Measurements from ENCODE around the gene TEX35. TPM values are rescaled to one million over a fixed set of nuclear protein-coding genes. Genes with fewer than 3 reads are reported as not detected.

TEX35 gene
- not detected in 2 replicates for total RNA-seq

DNA sequence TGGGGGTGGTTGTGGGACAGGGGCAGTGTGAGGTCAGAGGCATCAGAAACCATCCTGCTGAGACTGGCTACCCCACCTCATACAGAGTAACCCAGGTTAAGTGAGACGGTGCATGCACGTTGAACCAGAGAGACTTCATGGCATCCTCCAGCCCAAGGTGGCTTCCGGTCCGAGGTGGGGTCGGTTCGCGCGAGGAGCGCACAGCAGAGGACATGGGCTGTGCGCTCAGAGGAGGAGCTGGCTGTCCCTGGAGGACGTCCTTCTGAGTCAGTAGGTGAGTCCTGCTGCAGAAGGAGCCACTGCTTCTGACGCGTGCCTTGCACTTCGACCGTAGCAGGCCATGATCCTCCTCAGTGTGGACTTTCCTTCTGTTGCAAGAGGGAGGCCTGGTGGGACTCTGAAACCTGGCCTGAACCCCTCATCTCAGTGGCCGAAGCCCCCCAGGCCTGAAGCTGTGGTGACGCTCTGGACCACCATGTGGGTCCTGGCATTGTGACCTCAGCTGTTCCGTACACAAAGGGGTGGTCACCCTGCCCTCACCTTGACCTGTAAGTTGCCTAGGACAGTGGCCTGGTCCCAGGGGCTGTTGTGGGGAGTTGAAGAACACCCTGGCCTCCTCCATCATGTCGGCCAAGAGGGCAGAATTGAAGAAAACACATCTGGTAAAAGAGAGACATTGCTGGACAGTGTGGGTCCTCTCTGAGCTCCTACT lies at the start of gene TEX35:
TSS of gene TEX35 (plus strand) at position 544 of the 712 bp plus-strand sequence. CDS start at position 624, 80 bp downstream.
- Mint-ChIP-seq H3K4me3 (no peak within 1 kb of the TSS), H3K27ac (no peak within 1 kb of the TSS)
- intact Hi-C loops (cut with micrococcal nuclease): no loop called here

DNA sequence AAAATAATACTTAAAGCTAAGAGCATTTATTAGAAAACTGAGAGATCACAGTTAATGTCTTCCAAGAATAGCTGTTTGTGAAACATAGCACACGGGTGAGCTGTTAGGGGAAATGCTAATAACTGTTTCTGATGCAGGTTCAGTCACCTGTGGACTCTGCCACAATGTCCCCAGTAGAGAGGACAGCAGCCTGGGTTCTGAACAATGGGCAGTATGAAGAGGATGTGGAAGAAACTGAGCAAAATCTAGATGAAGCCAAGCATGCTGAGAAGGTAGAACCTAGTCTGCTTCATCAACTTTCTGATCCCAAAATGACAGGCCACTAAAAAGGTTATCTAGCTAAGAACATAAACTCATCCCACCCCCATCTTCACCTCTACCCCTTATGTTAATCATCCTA lies 48.8 kb upstream of the TEX35 start:
- intact Hi-C loops (cut with micrococcal nuclease): no loop called here
- H3K4me3 Mint-ChIP-seq: no peak overlapping the region
- H3K4me1 Mint-ChIP-seq: no peaks in the 10 kb centered on the region
- H3K9me3 Mint-ChIP-seq: no peaks in the 10 kb centered on the region
- H3K27ac Mint-ChIP-seq: no peak overlapping the region
- peaks cover 3% of the 10 kb centered on the region for H3K27me3 Mint-ChIP-seq
- no peak for DNase-seq
- H3K36me3 Mint-ChIP-seq (ENCODE audit: low read depth): no peaks in the 10 kb centered on the region

More for the DNA sequence above, at the start of gene TEX35:
- no peaks in the 10 kb centered on the region for H3K4me1 Mint-ChIP-seq
- DNase-seq: no peak
- H3K27me3 Mint-ChIP-seq: no peaks in the 10 kb centered on the region
- H3K9me3 Mint-ChIP-seq: no peaks in the 10 kb centered on the region
- no peaks in the 10 kb centered on the region for H3K36me3 Mint-ChIP-seq (ENCODE audit: low read depth)

DNA sequence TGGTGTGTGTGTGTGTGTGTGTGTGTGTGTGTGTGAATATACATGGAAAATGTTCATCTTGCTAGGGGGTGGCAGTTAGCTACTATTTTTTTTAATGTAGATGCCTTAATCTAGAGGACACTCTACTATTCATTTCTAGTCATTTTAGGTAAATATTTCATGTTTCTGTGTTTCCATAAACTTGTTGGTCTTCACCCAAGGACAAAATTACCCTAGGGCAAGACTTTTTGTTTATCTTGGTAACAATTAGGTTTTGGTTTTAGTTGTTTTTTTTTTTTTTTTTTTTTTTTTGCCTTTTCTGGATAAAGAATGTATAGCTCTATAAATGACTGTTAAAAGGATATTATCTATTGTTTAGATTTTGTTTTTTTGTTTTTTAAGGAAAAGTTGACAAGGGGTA lies 48.3 kb upstream of the TEX35 start:
- Mint-ChIP-seq H3K36me3 (ENCODE audit: low read depth) (no peaks in the 10 kb centered on the region), H3K4me3 (no peak overlapping the region), H3K27me3 (peaks cover 3% of the 10 kb centered on the region), H3K9me3 (no peaks in the 10 kb centered on the region), H3K4me1 (no peaks in the 10 kb centered on the region), H3K27ac (no peak overlapping the region)
- intact Hi-C loops (cut with micrococcal nuclease): no loop called here
- DNase-seq: no peak

DNA sequence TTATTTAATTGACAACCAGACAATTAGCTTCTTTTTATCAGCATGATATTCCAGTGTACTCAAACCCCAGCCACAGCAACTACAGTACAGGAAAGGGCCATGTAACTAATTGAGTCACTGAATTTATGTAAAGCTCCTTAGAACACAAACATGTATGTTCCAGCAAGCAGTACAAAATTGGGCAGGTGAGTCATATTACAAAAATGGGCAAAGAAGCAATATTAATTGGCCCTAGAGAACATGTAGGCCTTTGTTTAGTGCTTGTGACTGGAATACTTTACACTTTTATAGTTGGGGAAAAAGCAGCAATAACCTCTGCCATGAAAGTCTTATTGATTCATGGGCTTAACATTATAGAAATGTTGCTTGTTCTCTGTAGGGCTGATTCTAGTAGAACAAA lies 47.9 kb upstream of the TEX35 start:
- H3K4me3 Mint-ChIP-seq: no peak overlapping the region
- H3K9me3 Mint-ChIP-seq: no peaks in the 10 kb centered on the region
- no peaks in the 10 kb centered on the region for H3K36me3 Mint-ChIP-seq (ENCODE audit: low read depth)
- no peak overlapping the region for H3K27ac Mint-ChIP-seq
- intact Hi-C loops (cut with micrococcal nuclease): no loop called here
- H3K27me3 Mint-ChIP-seq: peaks cover 3% of the 10 kb centered on the region
- H3K4me1 Mint-ChIP-seq: no peaks in the 10 kb centered on the region
- no peak for DNase-seq

DNA sequence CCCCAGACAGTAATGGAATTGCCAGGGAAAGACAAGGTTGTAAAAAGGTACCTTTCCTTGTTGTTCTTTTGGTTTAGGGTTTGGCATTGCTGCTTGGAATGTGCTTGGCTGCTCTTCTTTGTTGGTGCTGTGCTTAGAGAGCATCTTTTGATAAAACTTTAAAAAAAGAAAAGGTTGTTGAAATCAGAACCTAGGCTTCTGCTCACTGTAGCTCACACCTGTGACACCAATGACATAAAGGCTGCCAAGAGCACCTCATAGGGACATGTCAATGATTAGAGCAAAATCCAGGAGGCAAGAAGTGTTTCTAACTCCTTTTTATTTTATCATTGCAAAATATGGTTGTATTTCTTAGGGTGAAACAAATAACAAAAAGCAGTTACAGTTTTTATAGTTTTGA lies 45.1 kb upstream of the TEX35 start:
- H3K36me3 Mint-ChIP-seq (ENCODE audit: low read depth): no peaks in the 10 kb centered on the region
- no peaks in the 10 kb centered on the region for H3K4me1 Mint-ChIP-seq
- intact Hi-C loops (cut with micrococcal nuclease): no loop called here
- no peak for DNase-seq
- no peak overlapping the region for H3K4me3 Mint-ChIP-seq
- H3K9me3 Mint-ChIP-seq: no peaks in the 10 kb centered on the region
- H3K27me3 Mint-ChIP-seq: peaks cover 7% of the 10 kb centered on the region
- H3K27ac Mint-ChIP-seq: no peak overlapping the region

DNA sequence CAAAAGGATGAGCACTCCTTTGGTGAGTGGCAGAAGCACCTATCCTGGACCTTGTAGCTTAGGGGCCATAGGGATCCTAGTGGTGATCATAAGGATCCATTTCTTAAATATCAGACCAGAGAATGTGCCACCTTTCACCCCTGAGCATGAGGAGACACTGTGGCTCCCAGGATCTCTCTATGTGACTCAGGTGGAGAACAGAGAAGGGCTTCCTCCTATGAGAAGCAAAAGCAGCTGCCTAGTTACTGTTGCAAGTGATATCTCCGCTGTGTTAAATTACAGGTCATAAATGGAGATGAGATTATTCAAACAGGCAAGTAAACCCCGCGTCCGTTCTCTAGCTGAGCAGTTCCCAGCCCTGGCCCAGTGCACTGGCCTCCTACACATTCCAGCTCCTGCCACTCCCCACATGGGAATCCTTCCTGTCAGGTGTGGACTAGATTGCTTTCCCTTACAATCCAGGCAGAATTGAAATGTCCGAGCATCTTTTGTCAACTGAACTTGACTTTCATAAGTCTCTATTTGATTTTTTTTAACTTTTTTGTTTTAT lies 42.4 kb upstream of the TEX35 start:
- Mint-ChIP-seq H3K4me1 (no peaks in the 10 kb centered on the region), H3K27me3 (peaks cover 8% of the 10 kb centered on the region), H3K36me3 (ENCODE audit: low read depth) (no peaks in the 10 kb centered on the region), H3K9me3 (no peaks in the 10 kb centered on the region), H3K4me3 (no peak overlapping the region), H3K27ac (no peak overlapping the region)
- intact Hi-C loops (cut with micrococcal nuclease): no loop called here
- DNase-seq: no peak

DNA sequence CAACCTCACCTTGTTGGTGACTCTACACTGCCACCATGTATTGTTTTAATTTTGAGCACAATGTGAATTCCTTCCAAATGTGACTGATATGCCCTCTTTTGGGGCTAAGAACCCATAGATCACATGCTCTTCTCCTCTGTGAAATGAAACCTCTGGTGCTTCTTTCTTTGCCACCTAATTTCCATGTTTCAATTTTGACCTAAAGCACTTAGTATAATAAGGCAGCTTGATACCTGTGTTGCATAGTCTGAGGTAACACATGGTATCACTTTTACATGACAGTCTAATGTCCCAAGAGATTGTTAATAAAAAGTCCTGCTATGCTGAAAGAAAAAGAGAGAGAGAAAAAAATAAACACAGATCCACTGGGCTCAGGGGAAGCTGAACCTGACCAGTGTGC lies 40.4 kb upstream of the TEX35 start:
- intact Hi-C loops (cut with micrococcal nuclease): no loop called here
- Mint-ChIP-seq H3K27me3 (peaks cover 11% of the 10 kb centered on the region), H3K36me3 (ENCODE audit: low read depth) (no peaks in the 10 kb centered on the region), H3K27ac (no peak overlapping the region), H3K4me1 (no peaks in the 10 kb centered on the region), H3K9me3 (no peaks in the 10 kb centered on the region), H3K4me3 (no peak overlapping the region)
- DNase-seq: no peak

DNA sequence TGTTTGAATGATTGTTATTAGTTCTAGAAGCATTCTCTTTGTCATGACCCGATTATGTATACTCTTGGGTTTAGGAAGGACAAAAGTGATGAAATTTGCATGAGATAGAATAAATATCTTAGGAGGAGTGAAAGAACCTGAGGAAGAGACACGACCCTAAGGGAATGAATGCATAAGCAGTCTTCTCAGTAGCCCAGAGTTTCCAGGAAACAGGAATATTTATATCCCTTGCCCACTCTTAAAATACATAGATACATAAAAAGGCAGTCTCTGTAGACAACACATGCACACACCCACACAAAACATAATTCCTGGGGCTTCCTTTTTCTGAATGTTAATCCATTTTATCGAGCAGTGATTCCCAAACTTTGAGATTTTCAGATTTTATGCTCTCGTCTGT lies 35.5 kb upstream of the TEX35 start:
- Mint-ChIP-seq H3K36me3 (ENCODE audit: low read depth) (no peaks in the 10 kb centered on the region), H3K4me3 (no peak overlapping the region), H3K4me1 (no peaks in the 10 kb centered on the region), H3K27me3 (peaks cover 10% of the 10 kb centered on the region), H3K9me3 (no peaks in the 10 kb centered on the region), H3K27ac (no peak overlapping the region)
- no peak for DNase-seq
- intact Hi-C loops (cut with micrococcal nuclease): no loop called here

DNA sequence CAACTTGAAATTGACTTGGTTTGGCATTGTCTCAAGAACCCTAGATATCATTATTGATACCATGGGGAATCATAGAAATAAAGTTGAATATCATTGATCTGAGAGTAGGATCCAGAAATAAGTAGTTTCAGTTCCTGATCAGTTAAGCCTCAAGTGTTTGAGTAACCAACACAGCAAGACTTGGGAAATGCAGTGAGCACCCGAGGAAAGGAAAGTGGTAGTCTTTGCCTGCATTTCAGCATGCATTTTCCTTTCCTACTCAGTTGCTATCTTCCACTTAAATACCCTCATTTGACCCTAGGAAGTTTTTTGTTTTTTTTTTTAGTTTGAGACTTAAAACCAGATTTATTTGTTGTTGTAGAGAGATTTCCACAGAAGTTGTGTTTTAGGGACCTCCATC lies 35.1 kb upstream of the TEX35 start:
- Mint-ChIP-seq H3K4me3 (no peak overlapping the region), H3K9me3 (no peaks in the 10 kb centered on the region), H3K27ac (no peak overlapping the region), H3K27me3 (peaks cover 7% of the 10 kb centered on the region), H3K36me3 (ENCODE audit: low read depth) (no peaks in the 10 kb centered on the region), H3K4me1 (no peaks in the 10 kb centered on the region)
- intact Hi-C loops (cut with micrococcal nuclease): no loop called here
- DNase-seq: no peak

DNA sequence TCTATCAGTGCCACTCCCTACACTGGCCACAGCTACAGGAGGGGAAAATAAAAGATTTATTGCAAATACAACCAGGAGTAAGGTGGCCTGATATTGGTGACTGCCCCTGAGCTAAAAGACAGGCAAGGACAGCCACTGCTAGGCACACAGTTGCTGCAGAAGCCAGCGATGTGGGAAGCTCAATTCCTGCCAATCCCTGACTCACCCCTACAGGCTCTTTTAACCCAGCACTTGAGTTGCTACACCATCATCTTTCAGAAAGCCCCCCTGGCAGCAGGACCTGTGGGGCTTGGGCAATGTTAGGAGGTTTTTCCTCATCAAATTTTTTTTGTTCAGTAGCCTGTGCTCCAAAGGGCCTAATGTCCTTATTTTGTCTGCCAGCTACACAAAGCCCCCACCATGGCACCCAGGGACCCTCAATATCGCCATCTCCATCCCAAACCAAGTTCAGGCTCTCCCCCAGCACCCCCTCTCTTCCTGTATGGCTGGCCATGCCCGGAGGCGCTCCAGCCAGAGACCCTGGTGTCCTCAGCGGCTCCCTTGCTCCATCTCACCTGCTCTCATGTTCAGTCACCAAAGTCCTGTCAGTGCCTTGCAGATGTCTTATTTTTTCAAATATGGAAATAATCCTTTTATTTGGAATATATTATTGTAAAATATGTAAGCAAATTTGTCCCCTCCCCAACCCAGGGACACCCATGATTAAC lies 29.5 kb upstream of the TEX35 start:
- no peak for DNase-seq
- Mint-ChIP-seq H3K9me3 (no peaks in the 10 kb centered on the region), H3K36me3 (ENCODE audit: low read depth) (no peaks in the 10 kb centered on the region), H3K4me3 (no peak overlapping the region), H3K27me3 (peaks cover 5% of the 10 kb centered on the region), H3K27ac (no peak overlapping the region), H3K4me1 (no peaks in the 10 kb centered on the region)
- intact Hi-C loops (cut with micrococcal nuclease): no loop called here

DNA sequence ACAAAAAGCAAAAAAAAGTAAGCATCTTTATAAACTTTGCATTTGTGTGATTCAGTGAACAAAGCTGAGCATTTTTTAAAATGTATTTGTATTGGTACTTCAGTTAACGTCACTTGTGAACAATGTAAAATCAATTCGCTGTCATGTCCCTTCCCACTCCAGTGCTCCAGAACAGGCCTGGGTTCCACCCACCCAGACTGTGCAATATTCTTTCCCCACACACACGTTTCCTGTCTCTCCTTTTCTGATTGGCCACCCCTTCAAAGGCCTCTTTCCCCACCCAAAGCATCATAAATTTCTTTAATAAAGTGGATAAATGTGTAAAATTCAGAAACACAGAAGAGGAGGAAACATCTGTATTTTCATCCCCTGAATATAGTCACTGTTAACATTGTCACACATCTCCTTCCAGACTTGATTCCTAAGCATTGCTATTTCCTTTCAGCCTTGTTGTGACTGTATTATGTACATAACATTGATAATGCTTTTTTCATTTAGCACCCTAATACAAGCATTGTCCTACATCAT lies 28.1 kb upstream of the TEX35 start:
- intact Hi-C loops (cut with micrococcal nuclease): no loop called here
- no peak for DNase-seq
- H3K9me3 Mint-ChIP-seq: no peaks in the 10 kb centered on the region
- H3K4me1 Mint-ChIP-seq: no peaks in the 10 kb centered on the region
- no peaks in the 10 kb centered on the region for H3K36me3 Mint-ChIP-seq (ENCODE audit: low read depth)
- no peak overlapping the region for H3K27ac Mint-ChIP-seq
- H3K4me3 Mint-ChIP-seq: no peak overlapping the region
- peaks cover 5% of the 10 kb centered on the region for H3K27me3 Mint-ChIP-seq

DNA sequence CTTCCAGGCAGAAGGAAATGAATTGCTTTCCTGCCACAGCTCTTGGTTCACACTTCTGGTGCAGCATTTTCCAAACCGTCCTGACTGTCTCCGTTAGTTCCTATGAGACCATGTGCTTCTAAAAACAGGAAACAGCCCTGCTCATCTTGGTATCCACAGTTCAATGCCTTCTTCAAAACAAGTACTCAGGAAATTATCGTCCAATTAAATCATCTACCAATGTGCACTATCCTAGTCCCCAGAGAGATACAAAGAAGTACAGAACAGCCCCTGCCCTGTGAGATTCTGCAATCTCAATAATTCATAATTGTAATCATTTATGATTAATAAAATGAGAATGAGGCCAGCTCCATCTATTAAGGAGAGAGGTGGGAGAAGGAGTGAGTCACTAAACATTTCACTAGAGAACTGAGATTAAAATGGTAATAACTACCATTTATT lies 27.3 kb upstream of the TEX35 start:
- H3K4me1 Mint-ChIP-seq: no peaks in the 10 kb centered on the region
- peaks cover 5% of the 10 kb centered on the region for H3K27me3 Mint-ChIP-seq
- H3K36me3 Mint-ChIP-seq (ENCODE audit: low read depth): no peaks in the 10 kb centered on the region
- intact Hi-C loops (cut with micrococcal nuclease): no loop called here
- H3K27ac Mint-ChIP-seq: no peak overlapping the region
- no peak for DNase-seq
- no peaks in the 10 kb centered on the region for H3K9me3 Mint-ChIP-seq
- H3K4me3 Mint-ChIP-seq: no peak overlapping the region

DNA sequence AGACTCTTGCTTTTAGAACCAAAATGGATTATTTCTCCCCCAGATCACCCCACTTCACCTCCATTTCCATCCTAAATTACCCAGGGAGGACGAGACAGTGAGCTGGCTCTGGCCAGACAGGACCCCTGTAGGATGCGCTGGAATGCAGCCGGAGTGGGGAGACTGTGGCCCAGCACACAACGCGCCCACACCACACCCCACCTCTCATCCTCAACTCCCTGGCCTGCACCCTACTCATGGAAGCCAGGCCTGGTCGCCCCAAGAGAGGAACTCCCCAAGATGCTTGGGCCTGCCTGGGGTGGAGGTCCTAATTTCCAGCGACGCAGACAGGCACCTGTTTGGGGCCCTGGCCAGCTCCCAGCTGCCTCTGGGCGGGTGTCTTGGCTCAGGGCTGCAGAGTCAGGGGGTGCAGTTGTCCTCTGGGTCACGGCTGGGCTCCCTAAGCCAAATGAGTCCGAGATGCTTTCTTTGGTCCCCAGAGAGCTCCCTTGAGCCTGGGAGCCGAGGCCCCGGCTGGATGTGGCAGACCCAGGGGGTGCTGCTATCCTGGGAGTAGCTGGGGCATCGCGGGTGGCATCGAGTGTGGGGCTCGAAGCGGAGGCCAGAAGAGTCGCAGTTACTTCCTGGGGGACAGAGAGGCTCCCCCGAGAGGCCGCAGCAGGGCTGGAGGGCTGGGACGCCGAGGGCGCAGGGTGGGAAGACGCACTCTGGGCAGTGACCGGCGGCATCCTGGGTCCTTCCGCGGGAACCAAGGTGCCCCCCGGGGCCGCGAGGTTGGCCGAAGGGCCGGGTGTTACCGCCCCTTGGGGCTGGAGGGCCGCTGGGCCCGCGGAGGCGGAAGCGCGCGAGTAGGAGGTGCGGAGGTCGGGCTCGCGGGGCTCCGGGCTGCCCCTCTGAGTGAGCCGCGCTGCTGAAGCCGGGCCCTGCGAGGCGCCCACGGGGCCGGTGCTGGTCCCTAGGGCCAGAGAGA lies 26.5 kb upstream of the TEX35 start:
- intact Hi-C loops (cut with micrococcal nuclease): no loop called here
- no peaks in the 10 kb centered on the region for H3K9me3 Mint-ChIP-seq
- H3K27me3 Mint-ChIP-seq: peaks cover 5% of the 10 kb centered on the region
- H3K4me3 Mint-ChIP-seq: no peak overlapping the region
- H3K4me1 Mint-ChIP-seq: no peaks in the 10 kb centered on the region
- DNase-seq: no peak
- no peak overlapping the region for H3K27ac Mint-ChIP-seq
- no peaks in the 10 kb centered on the region for H3K36me3 Mint-ChIP-seq (ENCODE audit: low read depth)

All from activated CD4-positive, alpha-beta T cell treated with anti-CD3 and anti-CD28 coated beads, Interleukin-2, amount 10 ng/mL, durations not matched to agents 24 days and 14 days (primary cell).